GM18867 (cell line): ENCODE data around the gene MRPS14.

Source experiments
- ATAC-seq: cut with Tn5 transposase; IDR thresholded peaks from one replicate; pipeline ENCODE4 v1.9.1; 2021; ENCODE audit warnings: mild to moderate bottlenecking, moderate library complexity; ENCODE audit not compliant: unreplicated experiment

The MRPS14 gene

GRCh38 chr1:174988986-174989385 lies 34.2 kb downstream of the MRPS14 start:
- ATAC-seq: peak; percentile 68

DNA sequence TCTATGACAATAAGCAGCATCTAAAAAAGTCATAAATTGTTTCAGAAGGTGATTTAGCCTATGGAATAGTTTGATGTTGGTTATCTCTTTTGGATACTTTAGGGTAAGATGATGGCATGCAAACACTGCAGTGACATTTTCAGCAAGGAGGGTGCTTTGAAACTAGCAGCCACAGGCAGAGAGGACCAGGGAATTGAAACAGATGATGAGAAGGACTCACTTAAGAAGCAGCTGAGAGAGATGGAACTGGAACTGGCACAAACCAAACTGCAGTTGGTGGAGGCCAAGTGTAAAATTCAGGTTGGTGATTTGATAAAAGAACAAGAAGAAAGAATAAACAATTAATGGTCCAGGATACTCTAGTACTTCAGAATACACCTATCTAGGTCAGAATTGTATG lies 34.7 kb downstream of the MRPS14 start:
- ATAC-seq: no peak

DNA sequence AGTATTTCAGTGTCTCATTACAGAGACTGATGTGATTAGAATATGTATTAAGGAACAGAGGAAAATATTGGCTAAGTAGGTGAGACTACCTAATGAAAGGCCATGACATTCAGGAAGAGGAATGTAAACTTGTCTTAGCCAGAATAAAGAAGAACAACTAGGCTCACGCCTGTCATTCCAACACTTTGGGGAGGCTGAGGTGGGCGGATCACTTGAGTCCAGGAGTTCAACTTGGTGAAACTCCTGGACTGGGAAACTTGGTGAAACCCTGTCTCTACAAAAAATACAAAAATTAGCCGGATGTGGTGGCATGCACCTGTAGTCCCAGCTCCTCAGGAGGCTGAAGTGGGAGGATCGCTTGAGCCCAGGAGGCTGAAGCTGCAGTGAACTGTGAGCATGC lies 38.3 kb downstream of the MRPS14 start:
- no peak for ATAC-seq

GRCh38 chr1:174982971-174983689 lies 40.1 kb downstream of the MRPS14 start:
- no peak for ATAC-seq

GRCh38 chr1:174976436-174977108 lies 46.7 kb downstream of the MRPS14 start:
- ATAC-seq: no peak

- no peak for ATAC-seq
These were observed 47.5 kb downstream of the MRPS14 start for GRCh38 chr1:174975764-174976163.

GRCh38 chr1:174974711-174975119 lies 48.5 kb downstream of the MRPS14 start:
- ATAC-seq: no peak

- no peak for ATAC-seq
These were observed 51.3 kb downstream of the MRPS14 start for GRCh38 chr1:174971902-174972301.

DNA sequence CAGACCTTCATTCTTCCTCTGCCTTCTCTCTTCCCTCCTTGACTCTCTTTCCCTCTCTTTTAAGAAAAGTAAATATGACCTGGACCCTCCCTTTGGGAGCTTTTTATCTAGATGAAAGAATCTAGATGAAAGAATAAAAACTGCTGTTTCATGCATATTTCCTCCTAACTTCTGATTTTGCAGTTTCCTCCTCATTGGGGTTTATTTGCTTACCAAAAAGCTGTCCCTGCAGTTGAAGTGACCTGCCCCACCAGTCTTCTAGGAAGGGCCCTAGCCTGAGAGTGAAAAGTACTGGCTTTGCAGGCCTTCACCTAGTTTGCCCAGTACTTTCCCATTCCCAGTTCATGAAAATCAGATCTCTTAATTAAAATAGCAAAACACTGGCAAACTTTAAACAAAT lies 51.8 kb downstream of the MRPS14 start:
- no peak for ATAC-seq

DNA sequence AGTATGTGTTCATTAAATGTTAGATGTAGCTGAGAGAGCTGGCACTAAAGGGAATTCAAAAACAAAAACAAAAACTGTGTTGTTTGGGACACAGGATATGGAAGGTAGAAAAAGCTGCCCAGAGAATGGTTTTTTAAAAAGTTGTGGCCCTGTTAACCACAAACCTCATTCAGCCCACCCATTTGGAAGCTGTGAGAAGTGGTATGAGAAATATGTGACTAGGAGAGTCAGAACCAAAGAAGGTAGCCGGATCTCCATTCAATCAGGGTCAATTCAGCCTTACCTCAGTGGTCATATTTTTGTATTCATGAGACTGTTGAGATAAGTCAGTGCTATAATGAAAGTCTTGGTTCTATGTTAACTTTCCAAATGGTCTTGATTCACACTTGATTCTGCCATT lies 53.2 kb downstream of the MRPS14 start:
- no peak for ATAC-seq

GRCh38 chr1:174968750-174969244 lies 54.4 kb downstream of the MRPS14 start:
- peak; percentile 82 for ATAC-seq

- ATAC-seq: no peak
These were observed 55.1 kb downstream of the MRPS14 start for GRCh38 chr1:174967845-174968705.

DNA sequence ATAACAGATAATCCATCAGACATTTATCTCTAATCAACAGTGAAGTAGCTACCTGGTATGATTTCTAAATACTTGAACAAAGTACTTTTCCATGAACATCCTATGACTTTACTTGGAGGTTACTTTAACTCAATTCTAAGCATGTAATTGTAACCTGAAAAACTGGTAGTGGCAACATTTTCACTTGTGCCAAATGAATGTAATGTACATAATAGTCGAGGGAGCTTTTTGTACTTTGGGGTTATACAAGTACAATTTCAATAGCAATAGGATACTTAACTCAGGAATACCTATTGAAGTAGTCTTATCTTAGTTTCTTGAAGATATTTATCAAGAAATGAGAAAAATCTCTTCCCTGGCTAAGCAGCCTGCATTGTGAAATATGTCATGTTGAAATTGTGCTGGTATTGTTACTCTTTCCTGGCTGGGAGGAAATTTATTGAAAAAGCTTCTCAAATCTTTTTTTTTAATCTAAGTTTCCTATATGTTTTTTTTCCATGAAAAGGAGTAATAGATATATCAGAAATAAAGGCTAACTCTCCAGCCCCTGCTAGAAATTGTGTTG lies 57.1 kb downstream of the MRPS14 start:
- ATAC-seq: no peak

GRCh38 chr1:174965362-174966007 lies 57.7 kb downstream of the MRPS14 start:
- ATAC-seq: no peak

GRCh38 chr1:174964972-174965361 lies 58.3 kb downstream of the MRPS14 start:
- no peak for ATAC-seq

- ATAC-seq: peak; percentile 45
These were observed 58.8 kb downstream of the MRPS14 start for GRCh38 chr1:174964261-174964971.

DNA sequence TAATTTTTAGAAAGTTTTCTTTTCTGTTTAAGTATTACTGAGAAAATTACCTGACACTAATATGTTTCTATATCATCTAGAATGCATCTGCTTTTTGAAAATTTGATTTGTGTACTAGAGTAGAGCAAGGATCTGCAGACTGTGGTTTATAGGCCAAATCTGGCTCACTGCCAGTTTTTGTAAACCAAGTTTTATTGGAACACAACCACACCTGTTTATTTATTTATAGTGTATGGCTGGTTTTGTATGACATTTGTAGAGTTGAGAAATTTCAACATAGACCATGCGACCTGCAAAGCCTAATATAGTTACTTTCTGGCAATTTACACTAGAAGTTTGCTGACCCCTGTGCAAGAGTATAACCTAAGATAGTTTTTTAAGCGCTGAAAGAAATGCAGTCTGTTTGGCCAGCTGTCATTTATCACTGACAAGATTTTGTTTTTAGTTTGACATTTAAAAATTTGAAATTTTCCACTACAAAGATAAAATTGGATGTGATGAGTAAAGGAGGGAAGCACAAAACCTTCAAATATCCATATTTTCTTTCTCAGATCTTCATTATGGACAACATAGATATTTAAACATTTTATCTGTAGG lies 59.6 kb downstream of the MRPS14 start:
- ATAC-seq: no peak
